ENCODE measurements around the gene MRPL55. TPM values are rescaled to one million over a fixed set of nuclear protein-coding genes. Genes with fewer than 3 reads are reported as not detected.

MRPL55 gene
- total RNA-seq, 6 experiments from 2014 or later: 48.3 to 55.4 (median 49.6) TPM

DNA sequence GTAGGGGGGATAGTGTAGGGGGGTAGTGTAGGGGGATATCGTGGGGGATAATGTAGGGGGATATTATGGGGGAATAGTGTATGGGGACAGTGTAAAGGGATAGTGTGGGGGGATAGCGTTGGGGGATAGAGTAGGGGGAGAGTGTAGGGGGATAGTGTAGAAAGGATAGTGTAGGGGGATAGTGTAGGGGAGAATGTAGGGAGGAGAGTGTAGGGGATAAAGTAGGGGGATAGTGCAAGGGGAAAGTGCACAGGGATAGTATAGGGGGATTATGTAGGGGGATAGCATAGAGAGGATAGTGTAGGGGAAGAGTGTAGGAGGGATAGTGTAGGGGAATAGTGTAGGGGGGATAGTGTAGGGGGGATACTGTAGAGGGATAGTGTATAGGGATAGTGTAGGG is 38.9 kb downstream of the MRPL55 start:
- no peak for DNase-seq
- Mint-ChIP-seq H3K27me3 (ENCODE audit: insufficient read depth) (peaks cover 22% of the 10 kb centered on the region), H3K4me1 (ENCODE audit: low read depth) (peaks cover 6% of the 10 kb centered on the region; the same call in 1 of the 2 replicates), H3K27ac (no peak overlapping the region), H3K4me3 (no peak overlapping the region), H3K9me3 (no peaks in the 10 kb centered on the region), H3K36me3 (ENCODE audit: low read depth) (no peaks in the 10 kb centered on the region)
- TF ChIP-seq, protein P1, sequence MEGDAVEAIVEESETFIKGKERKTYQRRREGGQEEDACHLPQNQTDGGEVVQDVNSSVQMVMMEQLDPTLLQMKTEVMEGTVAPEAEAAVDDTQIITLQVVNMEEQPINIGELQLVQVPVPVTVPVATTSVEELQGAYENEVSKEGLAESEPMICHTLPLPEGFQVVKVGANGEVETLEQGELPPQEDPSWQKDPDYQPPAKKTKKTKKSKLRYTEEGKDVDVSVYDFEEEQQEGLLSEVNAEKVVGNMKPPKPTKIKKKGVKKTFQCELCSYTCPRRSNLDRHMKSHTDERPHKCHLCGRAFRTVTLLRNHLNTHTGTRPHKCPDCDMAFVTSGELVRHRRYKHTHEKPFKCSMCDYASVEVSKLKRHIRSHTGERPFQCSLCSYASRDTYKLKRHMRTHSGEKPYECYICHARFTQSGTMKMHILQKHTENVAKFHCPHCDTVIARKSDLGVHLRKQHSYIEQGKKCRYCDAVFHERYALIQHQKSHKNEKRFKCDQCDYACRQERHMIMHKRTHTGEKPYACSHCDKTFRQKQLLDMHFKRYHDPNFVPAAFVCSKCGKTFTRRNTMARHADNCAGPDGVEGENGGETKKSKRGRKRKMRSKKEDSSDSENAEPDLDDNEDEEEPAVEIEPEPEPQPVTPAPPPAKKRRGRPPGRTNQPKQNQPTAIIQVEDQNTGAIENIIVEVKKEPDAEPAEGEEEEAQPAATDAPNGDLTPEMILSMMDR (IDR thresholded peaks at IDR 0.05): no peak

- DNase-seq: no peak
- Mint-ChIP-seq H3K4me3 (no peak overlapping the region), H3K36me3 (ENCODE audit: low read depth) (no peaks in the 10 kb centered on the region), H3K9me3 (no peaks in the 10 kb centered on the region), H3K27ac (no peak overlapping the region), H3K4me1 (ENCODE audit: low read depth) (no peaks in the 10 kb centered on the region), H3K27me3 (ENCODE audit: insufficient read depth) (peaks cover 22% of the 10 kb centered on the region; the same call in 1 of the 2 replicates)
- TF ChIP-seq, protein P1 (IDR thresholded peaks at IDR 0.05): no peak
Observed at GRCh38 chr1:228068359-228068758, 40.7 kb downstream of the MRPL55 start.

GRCh38 chr1:228066891-228067654 is 42.0 kb downstream of the MRPL55 start:
- Mint-ChIP-seq H3K36me3 (ENCODE audit: low read depth) (no peaks in the 10 kb centered on the region), H3K4me3 (no peak overlapping the region), H3K4me1 (ENCODE audit: low read depth) (no peaks in the 10 kb centered on the region), H3K27ac (no peak overlapping the region), H3K27me3 (ENCODE audit: insufficient read depth) (peaks cover 24% of the 10 kb centered on the region), H3K9me3 (no peaks in the 10 kb centered on the region)
- DNase-seq: no peak
- TF ChIP-seq, protein P1 (IDR thresholded peaks at IDR 0.05): no peak

DNA sequence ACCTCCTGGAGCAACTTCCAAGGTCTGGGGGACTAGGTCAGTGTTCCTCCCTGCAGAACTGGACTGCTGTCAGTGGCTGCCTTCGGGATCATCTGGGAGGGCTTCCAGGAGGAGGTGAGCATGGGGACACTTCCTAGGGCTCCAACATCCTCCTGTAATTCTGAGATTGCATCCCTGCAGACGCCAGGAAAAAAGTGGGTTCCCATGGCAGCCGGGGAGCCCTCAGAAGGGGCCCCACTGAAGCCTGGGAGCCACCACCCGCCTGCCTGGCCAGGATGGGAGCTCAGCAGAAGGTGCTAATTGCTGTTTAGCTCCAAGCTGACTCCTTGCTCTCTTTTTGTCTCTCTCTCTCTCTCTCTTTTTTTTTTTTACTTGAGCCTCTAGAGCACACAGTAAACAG is 42.7 kb downstream of the MRPL55 start:
- no peak for DNase-seq

DNA sequence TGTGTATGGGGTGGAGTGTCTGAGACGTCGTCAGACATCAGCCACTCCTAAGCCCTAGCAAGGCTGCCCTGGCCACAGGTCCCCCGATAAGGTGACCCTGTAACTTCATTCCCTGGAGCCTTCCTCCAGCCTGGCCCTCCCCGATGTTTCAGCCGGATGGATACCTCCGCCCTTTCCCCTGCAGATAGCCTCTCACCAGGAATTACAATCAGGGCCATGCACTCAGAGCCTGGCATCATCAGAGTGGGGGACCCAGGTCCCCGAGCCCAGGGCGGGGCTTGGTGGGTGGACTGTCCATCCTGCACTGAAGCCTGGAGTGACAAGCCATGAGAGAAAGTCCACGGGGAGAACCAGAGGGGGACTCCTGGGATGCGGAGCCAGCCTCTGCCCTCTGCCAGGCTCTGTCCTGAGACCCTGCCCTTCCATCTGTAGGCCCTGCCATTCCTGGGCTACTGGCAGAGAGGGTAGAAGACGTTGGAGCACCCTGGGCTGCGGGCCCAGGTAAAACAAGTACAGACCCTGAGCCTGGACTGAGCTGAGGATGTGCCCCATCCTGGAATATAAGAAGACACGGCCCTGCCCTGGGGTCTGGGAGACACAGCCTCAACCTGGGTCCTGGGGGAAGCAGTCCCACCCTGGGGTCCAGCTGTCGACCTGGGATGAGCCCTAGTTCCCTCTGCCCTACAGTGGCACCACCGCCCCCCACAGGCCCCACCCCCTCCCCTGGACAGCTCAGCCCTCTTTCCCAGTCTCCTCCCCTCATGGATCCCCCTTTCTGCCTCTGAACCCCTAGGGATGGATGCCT is 43.4 kb downstream of the MRPL55 start:
- Mint-ChIP-seq H3K9me3 (no peaks in the 10 kb centered on the region), H3K4me1 (ENCODE audit: low read depth) (no peaks in the 10 kb centered on the region), H3K36me3 (ENCODE audit: low read depth) (no peaks in the 10 kb centered on the region), H3K27me3 (ENCODE audit: insufficient read depth) (peaks cover 24% of the 10 kb centered on the region), H3K27ac (no peak overlapping the region), H3K4me3 (no peak overlapping the region)
- DNase-seq: no peak
- TF ChIP-seq, protein P1 (IDR thresholded peaks at IDR 0.05): no peak

More for the DNA sequence above, 42.7 kb downstream of the MRPL55 start:
- no peak overlapping the region for H3K4me3 Mint-ChIP-seq
- TF ChIP-seq, protein P1 (IDR thresholded peaks at IDR 0.05): no peak
- H3K36me3 Mint-ChIP-seq (ENCODE audit: low read depth): no peaks in the 10 kb centered on the region
- H3K9me3 Mint-ChIP-seq: no peaks in the 10 kb centered on the region
- H3K4me1 Mint-ChIP-seq (ENCODE audit: low read depth): no peaks in the 10 kb centered on the region
- no peak overlapping the region for H3K27ac Mint-ChIP-seq
- H3K27me3 Mint-ChIP-seq (ENCODE audit: insufficient read depth): peaks cover 24% of the 10 kb centered on the region
